SK-N-MC (cell line): ENCODE data around the gene TMEM63A.

Experiments used
- DNase-seq: peaks from one replicate; pipeline ENCODE4 v3.0.0-alpha.2; 2011; ENCODE audit warnings: low read depth, low spot score
- H3K27ac ChIP-seq: fragments of 200-600 bp; sonication (generic); 2 replicates; pipeline ENCODE4 v1.5.1; 2016; ENCODE audit warnings: mixed run types
- H3K36me3 ChIP-seq: fragments of 200-600 bp; sonication (generic); 2 replicates; pipeline ENCODE4 v1.6.1; 2017; ENCODE audit warnings: antibody characterized with exemption, low read length, mixed read lengths; ENCODE audit not compliant: insufficient read depth
- H3K4me3 ChIP-seq: fragments of 200-600 bp; sonication (generic); 2 replicates; pipeline ENCODE4 v1.5.1; 2016
- H3K9ac ChIP-seq: fragments of 200-600 bp; sonication (generic); 2 replicates; pipeline ENCODE4 v1.8.0; 2017; ENCODE audit warnings: mixed run types, mixed read lengths; ENCODE audit not compliant: insufficient read length
- H3K9me3 ChIP-seq: fragments of 200-600 bp; sonication (generic); 2 replicates; pipeline ENCODE4 v1.6.1; 2017; ENCODE audit warnings: low read depth, mild to moderate bottlenecking, antibody characterized with exemption, low read length, moderate library complexity, mixed read lengths
- EZH2 ChIP-seq: fragments of 200-600 bp; sonication (generic); IDR thresholded peaks from one replicate; pipeline ENCODE4 v1.6.1; 2017; ENCODE audit warnings: antibody characterized with exemption
- FOXP2 ChIP-seq: optimal IDR thresholded peaks from 2 replicates; pipeline ENCODE3; 2011; ENCODE audit warnings: mild to moderate bottlenecking, moderate library complexity; ENCODE audit not compliant: insufficient read depth; ENCODE audit errors: extremely low read length, control extremely low read depth
- POLR2AphosphoS5 ChIP-seq: IDR thresholded peaks from 2 replicates; pipeline ENCODE4 v1.6.1; 2012; ENCODE audit warnings: mild to moderate bottlenecking, low read depth, low read length, borderline replicate concordance

Gene TMEM63A

DNA sequence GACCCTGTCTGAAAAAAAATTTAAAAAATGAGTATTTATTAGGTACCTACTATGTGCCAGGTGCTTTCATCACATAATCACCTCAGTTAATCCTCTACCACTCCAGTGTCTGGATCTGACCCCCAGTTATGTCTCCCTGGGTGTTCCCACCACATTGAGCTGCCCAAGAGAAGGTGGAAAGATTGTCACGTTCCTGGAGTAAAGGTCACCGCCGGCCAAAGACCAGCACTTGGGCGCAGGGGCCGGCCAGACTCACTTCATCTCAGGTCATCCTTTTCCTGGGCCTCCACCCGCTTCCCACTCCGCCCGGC is 41.2 kb upstream of the TMEM63A start:
- Histone ChIP-seq H3K9ac (peak overlapping the region; percentile 93), H3K36me3 (peaks cover 19% of the 10 kb centered on the region; the same call in 1 of the 2 replicates), H3K4me3 (peak overlapping the region; percentile 95), H3K27ac (no peak overlapping the region), H3K9me3 (no peaks in the 10 kb centered on the region)
- no peak for DNase-seq
- TF ChIP-seq FOXP2 (no peak), EZH2 (no peak), POLR2AphosphoS5 (no peak)

DNA sequence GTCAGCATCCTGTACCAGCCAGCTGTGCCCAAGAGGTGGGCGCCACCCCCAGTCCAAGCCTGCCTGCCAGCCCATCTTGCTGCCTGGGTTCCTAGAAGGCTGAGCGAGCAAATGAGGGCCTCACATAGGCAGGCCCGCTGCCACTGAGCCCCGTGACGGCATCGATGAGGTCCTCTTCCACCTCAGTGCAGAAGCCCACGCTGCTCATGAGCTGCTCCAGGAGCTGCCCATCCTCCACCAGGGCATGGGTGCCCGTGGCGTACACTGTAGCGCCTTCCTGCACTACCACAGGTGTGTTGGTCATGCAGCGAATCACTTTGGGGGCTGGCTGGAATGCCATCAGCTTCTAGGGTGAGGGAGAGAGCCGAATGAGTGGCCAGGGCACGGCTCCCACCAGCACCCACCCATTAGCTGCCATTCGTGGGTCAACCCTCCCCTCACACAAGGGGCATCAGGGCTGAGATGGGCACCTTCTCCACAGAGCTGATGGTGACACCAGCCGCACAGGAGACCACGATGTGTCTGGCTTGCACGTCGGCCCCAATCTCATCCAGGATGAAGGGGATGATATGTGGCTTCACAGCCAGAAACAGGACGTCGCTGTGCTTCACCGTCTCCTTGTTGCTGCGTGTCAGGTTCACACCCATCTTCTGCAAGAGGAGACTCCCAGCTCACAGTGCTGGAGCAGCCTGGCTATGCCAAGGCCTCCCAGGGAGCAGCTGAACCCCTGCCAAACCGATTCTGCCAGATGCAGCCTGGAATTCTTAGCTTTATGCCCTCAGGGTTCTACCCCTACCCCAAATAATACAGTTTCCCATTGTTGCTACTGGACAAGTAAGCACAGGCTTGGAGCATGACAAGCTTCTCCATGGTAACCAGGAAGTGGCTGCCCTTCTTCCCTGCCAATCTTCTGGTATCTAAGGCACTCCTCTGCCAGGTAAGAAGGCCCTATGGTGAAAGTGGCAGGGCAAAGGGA is 39.8 kb upstream of the TMEM63A start:
- no peak for DNase-seq
- no peaks in the 10 kb centered on the region for H3K9me3 ChIP-seq
- peaks cover 30% of the 10 kb centered on the region for H3K36me3 ChIP-seq
- H3K4me3 ChIP-seq: peak overlapping the region; percentile 95
- no peak overlapping the region for H3K27ac ChIP-seq
- TF ChIP-seq FOXP2: no peak
- TF ChIP-seq POLR2AphosphoS5: no peak; the same call in 1 of the 2 replicates
- no peak for TF ChIP-seq EZH2
- H3K9ac ChIP-seq: no peak overlapping the region

DNA sequence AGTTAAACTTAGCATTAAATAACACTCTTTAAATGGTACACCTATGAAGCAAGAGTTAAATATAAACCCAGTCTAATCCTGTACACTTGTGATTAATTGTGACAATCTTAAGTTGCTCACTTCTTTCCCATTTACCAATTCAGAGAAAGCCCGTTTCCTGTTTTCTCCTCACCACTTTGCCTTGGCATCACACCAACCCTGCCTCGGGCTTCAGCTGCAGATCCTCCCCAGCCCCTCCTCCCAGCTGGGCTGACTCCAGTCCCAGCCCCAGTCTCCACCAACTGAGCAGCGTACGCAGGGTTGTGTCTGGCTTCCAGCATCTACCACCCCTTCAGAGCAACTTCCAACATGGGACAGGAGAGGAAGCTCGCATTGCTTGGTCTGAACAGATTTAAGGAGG is 37.7 kb upstream of the TMEM63A start:
- peak; percentile 94 for DNase-seq
- H3K36me3 ChIP-seq: peaks cover 30% of the 10 kb centered on the region
- peak overlapping the region; percentile 59 for H3K4me3 ChIP-seq
- H3K9me3 ChIP-seq: no peaks in the 10 kb centered on the region
- peak overlapping the region; percentile 71 for H3K27ac ChIP-seq
- no peak overlapping the region for H3K9ac ChIP-seq
- TF ChIP-seq EZH2 (no peak), POLR2AphosphoS5 (peak; percentile 72), FOXP2 (no peak)

DNA sequence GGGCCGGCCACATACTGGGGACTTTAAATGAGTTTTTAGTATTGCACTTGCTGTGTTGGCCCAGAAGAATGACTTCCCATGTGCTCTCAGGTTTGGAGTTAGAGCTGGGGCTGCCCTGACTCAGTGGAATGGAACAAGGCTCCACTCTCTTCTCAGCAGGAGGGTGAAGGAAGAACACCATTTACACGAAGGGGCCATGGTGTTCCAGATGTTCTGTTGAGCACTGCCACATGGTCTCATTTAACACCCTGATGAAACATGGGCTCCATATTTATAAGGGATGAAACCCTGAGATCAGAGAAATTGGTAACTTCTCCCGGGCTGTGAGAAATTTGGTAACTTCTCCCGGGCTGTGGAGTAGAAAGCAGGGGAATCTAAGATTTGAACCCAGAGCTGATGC is 36.1 kb upstream of the TMEM63A start:
- Histone ChIP-seq H3K27ac (no peak overlapping the region), H3K9ac (no peak overlapping the region), H3K4me3 (no peak overlapping the region), H3K36me3 (peaks cover 30% of the 10 kb centered on the region), H3K9me3 (no peaks in the 10 kb centered on the region)
- TF ChIP-seq POLR2AphosphoS5 (no peak), FOXP2 (no peak), EZH2 (no peak)
- no peak for DNase-seq

DNA sequence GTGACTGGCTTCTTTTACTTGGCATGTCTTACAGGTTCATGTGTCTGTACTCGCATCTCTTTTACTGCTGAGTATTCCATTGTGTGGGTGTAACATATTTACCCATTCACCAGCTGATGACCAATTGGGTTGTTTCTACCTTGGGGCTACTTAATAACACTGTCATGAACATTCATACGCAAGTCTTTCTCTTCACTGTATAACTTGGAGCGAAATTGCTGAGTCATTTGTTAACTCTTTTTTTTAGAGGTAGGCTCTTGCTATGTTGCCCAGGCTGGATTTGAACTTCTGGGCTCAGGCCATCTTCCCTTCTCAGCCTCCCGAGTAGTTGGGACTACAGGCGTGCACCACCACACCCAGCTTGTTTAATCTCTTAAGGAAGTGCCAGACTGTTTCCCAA is 35.4 kb upstream of the TMEM63A start:
- Histone ChIP-seq H3K9me3 (no peaks in the 10 kb centered on the region), H3K36me3 (peaks cover 30% of the 10 kb centered on the region), H3K27ac (no peak overlapping the region), H3K4me3 (no peak overlapping the region), H3K9ac (no peak overlapping the region)
- no peak for TF ChIP-seq POLR2AphosphoS5
- TF ChIP-seq EZH2: no peak
- no peak for TF ChIP-seq FOXP2
- DNase-seq: no peak

DNA sequence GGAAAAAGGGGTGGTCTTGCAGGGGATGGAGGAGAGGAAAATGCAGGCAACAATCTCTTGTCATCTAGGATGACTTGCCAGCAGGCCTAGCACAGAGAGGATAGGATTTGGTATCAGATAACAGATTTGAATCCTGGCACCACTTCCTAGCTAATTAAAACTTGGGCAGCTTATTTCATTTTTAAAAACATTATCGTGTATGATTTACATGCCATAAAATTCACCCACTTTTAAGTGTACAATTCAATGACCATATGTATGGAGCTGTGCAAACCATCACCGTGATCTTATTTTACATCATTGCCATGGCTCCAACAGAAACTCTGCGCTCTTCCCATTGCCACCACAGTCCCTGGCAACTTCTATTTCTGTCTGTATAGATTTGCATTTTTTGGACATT is 34.9 kb upstream of the TMEM63A start:
- peaks cover 30% of the 10 kb centered on the region for H3K36me3 ChIP-seq

DNA sequence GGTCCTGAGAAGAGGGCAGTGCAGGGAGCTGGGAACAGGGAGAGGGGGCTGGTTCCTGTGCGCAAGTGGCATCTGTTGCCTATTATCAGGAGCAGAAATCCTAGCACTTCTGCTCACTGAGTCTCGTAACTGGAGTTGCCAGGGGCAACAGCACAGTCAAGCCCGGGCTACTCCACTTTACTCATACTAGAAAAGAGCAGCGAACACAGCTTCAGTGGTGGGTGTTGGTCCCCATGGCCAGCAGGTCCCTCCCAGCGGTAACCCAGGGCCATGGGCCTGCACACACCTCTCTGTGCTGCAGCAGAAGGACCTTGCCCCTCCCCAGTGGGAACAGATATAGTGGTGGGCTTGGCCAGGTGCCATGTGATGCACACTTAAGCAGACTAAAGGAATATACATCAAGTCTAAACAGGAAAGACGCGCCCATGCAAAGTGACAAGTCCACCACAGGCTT is 33.4 kb upstream of the TMEM63A start:
- H3K27ac ChIP-seq: no peak overlapping the region
- no peak overlapping the region for H3K9ac ChIP-seq
- DNase-seq: no peak
- peaks cover 18% of the 10 kb centered on the region for H3K36me3 ChIP-seq
- TF ChIP-seq EZH2 (no peak), FOXP2 (no peak), POLR2AphosphoS5 (no peak)
- H3K4me3 ChIP-seq: peak overlapping the region; percentile 47
- no peaks in the 10 kb centered on the region for H3K9me3 ChIP-seq

More for the DNA sequence above, 34.9 kb upstream of the TMEM63A start:
- no peaks in the 10 kb centered on the region for H3K9me3 ChIP-seq
- DNase-seq: no peak
- no peak overlapping the region for H3K9ac ChIP-seq
- no peak overlapping the region for H3K27ac ChIP-seq
- no peak overlapping the region for H3K4me3 ChIP-seq
- TF ChIP-seq POLR2AphosphoS5 (no peak), FOXP2 (no peak)

DNA sequence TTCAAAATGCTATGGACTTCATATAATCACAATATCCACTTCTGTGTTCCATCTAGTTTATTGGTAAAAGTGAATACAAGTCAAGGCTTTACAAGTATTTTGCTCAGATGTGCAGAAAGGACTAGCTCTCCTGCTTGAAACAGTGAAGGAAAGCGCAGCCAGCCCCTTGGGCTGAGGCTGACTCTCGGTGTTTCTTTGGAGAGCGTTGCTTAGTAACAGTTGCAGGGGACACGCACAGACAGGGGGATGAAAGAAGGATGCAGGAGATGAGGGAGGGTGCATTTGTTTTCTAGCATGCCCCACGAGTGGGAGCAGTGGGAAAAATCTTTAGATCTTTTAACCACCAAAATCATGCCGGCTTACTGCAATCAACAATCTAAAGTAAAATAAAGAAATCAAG is 32.8 kb upstream of the TMEM63A start:
- TF ChIP-seq POLR2AphosphoS5 (no peak), FOXP2 (no peak), EZH2 (no peak)
- peaks cover 16% of the 10 kb centered on the region for H3K36me3 ChIP-seq
- no peaks in the 10 kb centered on the region for H3K9me3 ChIP-seq
- H3K4me3 ChIP-seq: no peak overlapping the region
- DNase-seq: no peak
- no peak overlapping the region for H3K27ac ChIP-seq
- H3K9ac ChIP-seq: no peak overlapping the region
